ENCODE results near the gene LRRK2.

DNA sequence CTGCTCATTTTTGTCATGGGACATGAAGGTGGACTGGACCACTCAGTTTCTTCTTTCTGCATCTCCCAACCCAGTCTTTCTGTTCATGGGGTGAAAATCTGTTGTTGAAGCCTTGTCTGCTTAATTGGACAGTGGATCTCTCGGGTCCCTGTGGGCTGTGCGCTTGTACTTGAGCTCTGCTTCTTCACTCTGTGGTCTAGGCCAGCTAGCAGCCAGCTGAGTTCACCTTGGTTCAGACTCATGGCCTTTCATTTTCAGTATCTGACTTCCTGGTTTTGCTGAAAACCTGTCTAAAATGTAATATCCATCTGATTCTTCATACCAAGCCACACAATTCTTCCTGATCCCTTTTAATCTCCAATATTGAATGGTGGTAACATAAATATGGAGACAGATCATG, 117.2 kb downstream of the LRRK2 start:
- TF ChIP-seq, protein P1, sequence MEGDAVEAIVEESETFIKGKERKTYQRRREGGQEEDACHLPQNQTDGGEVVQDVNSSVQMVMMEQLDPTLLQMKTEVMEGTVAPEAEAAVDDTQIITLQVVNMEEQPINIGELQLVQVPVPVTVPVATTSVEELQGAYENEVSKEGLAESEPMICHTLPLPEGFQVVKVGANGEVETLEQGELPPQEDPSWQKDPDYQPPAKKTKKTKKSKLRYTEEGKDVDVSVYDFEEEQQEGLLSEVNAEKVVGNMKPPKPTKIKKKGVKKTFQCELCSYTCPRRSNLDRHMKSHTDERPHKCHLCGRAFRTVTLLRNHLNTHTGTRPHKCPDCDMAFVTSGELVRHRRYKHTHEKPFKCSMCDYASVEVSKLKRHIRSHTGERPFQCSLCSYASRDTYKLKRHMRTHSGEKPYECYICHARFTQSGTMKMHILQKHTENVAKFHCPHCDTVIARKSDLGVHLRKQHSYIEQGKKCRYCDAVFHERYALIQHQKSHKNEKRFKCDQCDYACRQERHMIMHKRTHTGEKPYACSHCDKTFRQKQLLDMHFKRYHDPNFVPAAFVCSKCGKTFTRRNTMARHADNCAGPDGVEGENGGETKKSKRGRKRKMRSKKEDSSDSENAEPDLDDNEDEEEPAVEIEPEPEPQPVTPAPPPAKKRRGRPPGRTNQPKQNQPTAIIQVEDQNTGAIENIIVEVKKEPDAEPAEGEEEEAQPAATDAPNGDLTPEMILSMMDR (conservative IDR thresholded peaks at IDR 0.05; ENCODE audit: low read depth in 2 of 2), result no peak
- no peak for TF ChIP-seq ZNF331 (CRISPR knock-in tag; IDR thresholded peaks at IDR 0.05; ENCODE audit: low read depth)
- TF ChIP-seq POLR2AphosphoS5 (IDR thresholded peaks at IDR 0.05; ENCODE audit: low read depth), result no peak
- TF ChIP-seq, protein P2, sequence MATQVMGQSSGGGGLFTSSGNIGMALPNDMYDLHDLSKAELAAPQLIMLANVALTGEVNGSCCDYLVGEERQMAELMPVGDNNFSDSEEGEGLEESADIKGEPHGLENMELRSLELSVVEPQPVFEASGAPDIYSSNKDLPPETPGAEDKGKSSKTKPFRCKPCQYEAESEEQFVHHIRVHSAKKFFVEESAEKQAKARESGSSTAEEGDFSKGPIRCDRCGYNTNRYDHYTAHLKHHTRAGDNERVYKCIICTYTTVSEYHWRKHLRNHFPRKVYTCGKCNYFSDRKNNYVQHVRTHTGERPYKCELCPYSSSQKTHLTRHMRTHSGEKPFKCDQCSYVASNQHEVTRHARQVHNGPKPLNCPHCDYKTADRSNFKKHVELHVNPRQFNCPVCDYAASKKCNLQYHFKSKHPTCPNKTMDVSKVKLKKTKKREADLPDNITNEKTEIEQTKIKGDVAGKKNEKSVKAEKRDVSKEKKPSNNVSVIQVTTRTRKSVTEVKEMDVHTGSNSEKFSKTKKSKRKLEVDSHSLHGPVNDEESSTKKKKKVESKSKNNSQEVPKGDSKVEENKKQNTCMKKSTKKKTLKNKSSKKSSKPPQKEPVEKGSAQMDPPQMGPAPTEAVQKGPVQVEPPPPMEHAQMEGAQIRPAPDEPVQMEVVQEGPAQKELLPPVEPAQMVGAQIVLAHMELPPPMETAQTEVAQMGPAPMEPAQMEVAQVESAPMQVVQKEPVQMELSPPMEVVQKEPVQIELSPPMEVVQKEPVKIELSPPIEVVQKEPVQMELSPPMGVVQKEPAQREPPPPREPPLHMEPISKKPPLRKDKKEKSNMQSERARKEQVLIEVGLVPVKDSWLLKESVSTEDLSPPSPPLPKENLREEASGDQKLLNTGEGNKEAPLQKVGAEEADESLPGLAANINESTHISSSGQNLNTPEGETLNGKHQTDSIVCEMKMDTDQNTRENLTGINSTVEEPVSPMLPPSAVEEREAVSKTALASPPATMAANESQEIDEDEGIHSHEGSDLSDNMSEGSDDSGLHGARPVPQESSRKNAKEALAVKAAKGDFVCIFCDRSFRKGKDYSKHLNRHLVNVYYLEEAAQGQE (IDR thresholded peaks at IDR 0.05; ENCODE audit: unreplicated experiment), result no peak
- no peak for TF ChIP-seq EZH2 (IDR thresholded peaks at IDR 0.05; ENCODE audit: low read depth, unreplicated experiment)
- TF ChIP-seq, protein P3, sequence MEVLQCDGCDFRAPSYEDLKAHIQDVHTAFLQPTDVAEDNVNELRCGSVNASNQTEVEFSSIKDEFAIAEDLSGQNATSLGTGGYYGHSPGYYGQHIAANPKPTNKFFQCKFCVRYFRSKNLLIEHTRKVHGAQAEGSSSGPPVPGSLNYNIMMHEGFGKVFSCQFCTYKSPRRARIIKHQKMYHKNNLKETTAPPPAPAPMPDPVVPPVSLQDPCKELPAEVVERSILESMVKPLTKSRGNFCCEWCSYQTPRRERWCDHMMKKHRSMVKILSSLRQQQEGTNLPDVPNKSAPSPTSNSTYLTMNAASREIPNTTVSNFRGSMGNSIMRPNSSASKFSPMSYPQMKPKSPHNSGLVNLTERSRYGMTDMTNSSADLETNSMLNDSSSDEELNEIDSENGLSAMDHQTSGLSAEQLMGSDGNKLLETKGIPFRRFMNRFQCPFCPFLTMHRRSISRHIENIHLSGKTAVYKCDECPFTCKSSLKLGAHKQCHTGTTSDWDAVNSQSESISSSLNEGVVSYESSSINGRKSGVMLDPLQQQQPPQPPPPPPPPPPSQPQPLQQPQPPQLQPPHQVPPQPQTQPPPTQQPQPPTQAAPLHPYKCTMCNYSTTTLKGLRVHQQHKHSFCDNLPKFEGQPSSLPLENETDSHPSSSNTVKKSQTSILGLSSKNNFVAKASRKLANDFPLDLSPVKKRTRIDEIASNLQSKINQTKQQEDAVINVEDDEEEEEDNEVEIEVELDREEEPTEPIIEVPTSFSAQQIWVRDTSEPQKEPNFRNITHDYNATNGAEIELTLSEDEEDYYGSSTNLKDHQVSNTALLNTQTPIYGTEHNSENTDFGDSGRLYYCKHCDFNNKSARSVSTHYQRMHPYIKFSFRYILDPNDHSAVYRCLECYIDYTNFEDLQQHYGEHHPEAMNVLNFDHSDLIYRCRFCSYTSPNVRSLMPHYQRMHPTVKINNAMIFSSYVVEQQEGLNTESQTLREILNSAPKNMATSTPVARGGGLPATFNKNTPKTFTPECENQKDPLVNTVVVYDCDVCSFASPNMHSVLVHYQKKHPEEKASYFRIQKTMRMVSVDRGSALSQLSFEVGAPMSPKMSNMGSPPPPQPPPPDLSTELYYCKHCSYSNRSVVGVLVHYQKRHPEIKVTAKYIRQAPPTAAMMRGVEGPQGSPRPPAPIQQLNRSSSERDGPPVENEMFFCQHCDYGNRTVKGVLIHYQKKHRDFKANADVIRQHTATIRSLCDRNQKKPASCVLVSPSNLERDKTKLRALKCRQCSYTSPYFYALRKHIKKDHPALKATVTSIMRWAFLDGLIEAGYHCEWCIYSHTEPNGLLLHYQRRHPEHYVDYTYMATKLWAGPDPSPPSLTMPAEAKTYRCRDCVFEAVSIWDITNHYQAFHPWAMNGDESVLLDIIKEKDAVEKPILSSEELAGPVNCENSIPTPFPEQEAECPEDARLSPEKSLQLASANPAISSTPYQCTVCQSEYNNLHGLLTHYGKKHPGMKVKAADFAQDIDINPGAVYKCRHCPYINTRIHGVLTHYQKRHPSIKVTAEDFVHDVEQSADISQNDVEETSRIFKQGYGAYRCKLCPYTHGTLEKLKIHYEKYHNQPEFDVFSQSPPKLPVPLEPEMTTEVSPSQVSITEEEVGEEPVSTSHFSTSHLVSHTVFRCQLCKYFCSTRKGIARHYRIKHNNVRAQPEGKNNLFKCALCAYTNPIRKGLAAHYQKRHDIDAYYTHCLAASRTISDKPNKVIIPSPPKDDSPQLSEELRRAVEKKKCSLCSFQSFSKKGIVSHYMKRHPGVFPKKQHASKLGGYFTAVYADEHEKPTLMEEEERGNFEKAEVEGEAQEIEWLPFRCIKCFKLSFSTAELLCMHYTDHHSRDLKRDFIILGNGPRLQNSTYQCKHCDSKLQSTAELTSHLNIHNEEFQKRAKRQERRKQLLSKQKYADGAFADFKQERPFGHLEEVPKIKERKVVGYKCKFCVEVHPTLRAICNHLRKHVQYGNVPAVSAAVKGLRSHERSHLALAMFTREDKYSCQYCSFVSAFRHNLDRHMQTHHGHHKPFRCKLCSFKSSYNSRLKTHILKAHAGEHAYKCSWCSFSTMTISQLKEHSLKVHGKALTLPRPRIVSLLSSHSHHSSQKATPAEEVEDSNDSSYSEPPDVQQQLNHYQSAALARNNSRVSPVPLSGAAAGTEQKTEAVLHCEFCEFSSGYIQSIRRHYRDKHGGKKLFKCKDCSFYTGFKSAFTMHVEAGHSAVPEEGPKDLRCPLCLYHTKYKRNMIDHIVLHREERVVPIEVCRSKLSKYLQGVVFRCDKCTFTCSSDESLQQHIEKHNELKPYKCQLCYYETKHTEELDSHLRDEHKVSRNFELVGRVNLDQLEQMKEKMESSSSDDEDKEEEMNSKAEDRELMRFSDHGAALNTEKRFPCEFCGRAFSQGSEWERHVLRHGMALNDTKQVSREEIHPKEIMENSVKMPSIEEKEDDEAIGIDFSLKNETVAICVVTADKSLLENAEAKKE (CRISPR knock-in tag; IDR thresholded peaks at IDR 0.05), result no peak
- no peak for TF ChIP-seq EZH2phosphoT487 (IDR thresholded peaks at IDR 0.05; ENCODE audit: unreplicated experiment)
- TF ChIP-seq CREB1 (CRISPR knock-in tag; IDR thresholded peaks at IDR 0.05; ENCODE audit: low read depth), result no peak
- no peak for TF ChIP-seq NANOG (IDR thresholded peaks at IDR 0.05; ENCODE audit: borderline replicate concordance)
- no peak for TF ChIP-seq JUNB (IDR thresholded peaks at IDR 0.05; ENCODE audit: unreplicated experiment)
- no peak for TF ChIP-seq STAT1 (IDR thresholded peaks at IDR 0.05; ENCODE audit: unreplicated experiment)
- TF ChIP-seq ETS1 (IDR thresholded peaks at IDR 0.05), result no peak

All from GM23338 (cell line).